Mesendoderm (in vitro differentiated cells): Measurements from ENCODE around the gene BRD9.
A peak's percentile ranks its signal among the peaks of the same experiment; 100 is the strongest.
"Not testable (repeated sequence)": the region's sequence is repeated elsewhere in the genome, so short reads cannot be mapped to it uniquely, and the experiment has no call there.

Source experiments
- DNase-seq: peaks from one replicate; pipeline ENCODE4 v3.0.0; 2013
- H2AK5ac ChIP-seq: 2 replicates; pipeline ENCODE4 v1.6.1; 2013; ENCODE audit warnings: low read length, inconsistent platforms
- H2BK120ac ChIP-seq: 2 replicates; pipeline ENCODE4 v1.6.1; 2013; ENCODE audit warnings: low read depth, mild to moderate bottlenecking, low read length, moderate library complexity, mixed read lengths
- H2BK15ac ChIP-seq: replicated peaks from 2 replicates; pipeline ENCODE4 v1.6.1; 2013; ENCODE audit warnings: low read depth, mild to moderate bottlenecking, moderate library complexity
- H2BK5ac ChIP-seq: 2 replicates; pipeline ENCODE4 v1.6.1; 2013; ENCODE audit warnings: low read length, inconsistent platforms
- H3K18ac ChIP-seq: 2 replicates; pipeline ENCODE4 v1.6.1; 2013; ENCODE audit warnings: mild to moderate bottlenecking, low read length, mixed read lengths
- H3K23ac ChIP-seq: one replicate; pipeline ENCODE4 v1.6.1; 2013; ENCODE audit warnings: low read length
- H3K27ac ChIP-seq: 2 replicates; pipeline ENCODE4 v1.5.1; 2013; ENCODE audit warnings: low read depth, mild to moderate bottlenecking, inconsistent platforms, low read length, moderate library complexity
- H3K27me3 ChIP-seq: 2 replicates; pipeline ENCODE4 v1.6.1; 2013; ENCODE audit warnings: low read length, control low read depth, mild to moderate bottlenecking, inconsistent platforms; ENCODE audit not compliant: insufficient read depth, poor library complexity
- H3K36me3 ChIP-seq: 2 replicates; pipeline ENCODE4 v1.6.1; 2013; ENCODE audit warnings: low read length, inconsistent platforms; ENCODE audit not compliant: control insufficient read depth, insufficient read depth
- H3K4ac ChIP-seq: one replicate; pipeline ENCODE4 v1.6.1; 2013; ENCODE audit warnings: low read depth, mild to moderate bottlenecking, low read length, moderate library complexity
- H3K4me1 ChIP-seq: 2 replicates; pipeline ENCODE4 v1.6.1; 2013; ENCODE audit warnings: low read depth, low read length, inconsistent platforms; ENCODE audit not compliant: control insufficient read depth
- H3K4me2 ChIP-seq: 2 replicates; pipeline ENCODE4 v1.6.1; 2013; ENCODE audit warnings: low read length
- H3K4me3 ChIP-seq: 2 replicates; pipeline ENCODE4 v1.5.1; 2013; ENCODE audit warnings: mild to moderate bottlenecking, low read length
- H3K56ac ChIP-seq: one replicate; pipeline ENCODE4 v1.6.1; 2013; ENCODE audit warnings: low read length
- H3K79me1 ChIP-seq: 2 replicates; pipeline ENCODE4 v1.6.1; 2013; ENCODE audit warnings: low read length, inconsistent platforms
- H3K79me2 ChIP-seq: 2 replicates; pipeline ENCODE4 v1.6.1; 2013; ENCODE audit warnings: mild to moderate bottlenecking, low read length; ENCODE audit not compliant: control insufficient read depth, insufficient read depth
- H3K9ac ChIP-seq: 2 replicates; pipeline ENCODE4 v1.6.1; 2013; ENCODE audit warnings: low read length, inconsistent platforms
- H4K5ac ChIP-seq: one replicate; pipeline ENCODE4 v1.6.1; 2013; ENCODE audit warnings: low read length
- H4K8ac ChIP-seq: one replicate; pipeline ENCODE4 v1.6.1; 2013; ENCODE audit warnings: low read depth, mild to moderate bottlenecking, control low read depth, low read length, moderate library complexity
- WGBS: extraction: QIAGEN DNeasy Blood & Tissue Kit; methylation state at CpG from one replicate; pipeline ENCODE4 v1.1.7; 2013; ENCODE audit warnings: low lambda C conversion rate, missing lambda C conversion rate; ENCODE audit not compliant: insufficient coverage; ENCODE audit errors: extremely low coverage; 5-methylcytosine and 5-hydroxymethylcytosine counted together

Gene BRD9

DNA sequence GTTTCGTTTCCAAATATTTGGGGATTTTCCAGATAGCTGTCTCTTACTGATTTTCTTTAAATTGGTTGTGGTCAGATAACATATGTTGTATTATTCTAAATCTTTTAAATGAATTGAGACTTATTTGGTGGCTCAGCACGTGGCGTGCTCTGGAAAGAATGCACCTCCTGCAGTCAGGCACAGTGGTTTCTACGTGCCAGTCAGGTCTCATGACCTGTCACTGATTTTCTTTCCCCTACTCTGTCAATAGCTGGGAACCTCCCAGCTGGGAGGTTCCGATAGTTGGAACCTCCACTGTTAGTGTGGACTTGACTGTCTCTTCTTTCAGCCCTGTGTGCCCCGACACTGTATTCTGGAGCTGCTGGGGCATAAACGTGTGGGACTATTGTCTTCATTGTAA, 27.7 kb upstream of the BRD9 start:
- Histone ChIP-seq H3K56ac (no peak overlapping the region), H3K9ac (no peak overlapping the region), H3K23ac (no peak overlapping the region), H3K27me3 (no peaks in the 10 kb centered on the region), H2AK5ac (no peak overlapping the region), H3K36me3 (no peaks in the 10 kb centered on the region), H4K5ac (no peak overlapping the region), H2BK5ac (no peak overlapping the region), H2BK120ac (no peak overlapping the region), H3K18ac (no peak overlapping the region), H3K4me2 (no peak overlapping the region), H4K8ac (no peak overlapping the region), H3K4me3 (no peak overlapping the region), H3K79me2 (no peaks in the 10 kb centered on the region), H2BK15ac (no peak overlapping the region), H3K4ac (no peak overlapping the region), H3K4me1 (peaks cover 6% of the 10 kb centered on the region), H3K79me1 (no peaks in the 10 kb centered on the region), H3K27ac (no peak overlapping the region)
- DNase-seq: peak; percentile 58
- no CpG with 5 or more reads among the region's 7 CpGs for WGBS

- no peaks in the 10 kb centered on the region for H3K79me2 ChIP-seq
- H3K27me3 ChIP-seq: no peaks in the 10 kb centered on the region
- H2AK5ac ChIP-seq: no peak overlapping the region
- H2BK5ac ChIP-seq: no peak overlapping the region
- H2BK15ac ChIP-seq: no peak overlapping the region
- DNase-seq: peak; percentile 99
- WGBS: no CpG with 5 or more reads among the region's 9 CpGs
- no peak overlapping the region for H3K27ac ChIP-seq
- H2BK120ac ChIP-seq: no peak overlapping the region
- no peak overlapping the region for H3K23ac ChIP-seq
- H3K4me3 ChIP-seq: no peak overlapping the region
- no peak overlapping the region for H3K9ac ChIP-seq
- H3K36me3 ChIP-seq: peaks cover 3% of the 10 kb centered on the region
- no peak overlapping the region for H4K8ac ChIP-seq
- H3K4me1 ChIP-seq: peaks cover 6% of the 10 kb centered on the region
- H3K4me2 ChIP-seq: no peak overlapping the region
- no peak overlapping the region for H3K56ac ChIP-seq
- no peak overlapping the region for H4K5ac ChIP-seq
- H3K4ac ChIP-seq: no peak overlapping the region
- no peak overlapping the region for H3K18ac ChIP-seq
- H3K79me1 ChIP-seq: no peaks in the 10 kb centered on the region
Observed at GRCh38 chr5:919356-920000, 26.9 kb upstream of the BRD9 start.

DNA sequence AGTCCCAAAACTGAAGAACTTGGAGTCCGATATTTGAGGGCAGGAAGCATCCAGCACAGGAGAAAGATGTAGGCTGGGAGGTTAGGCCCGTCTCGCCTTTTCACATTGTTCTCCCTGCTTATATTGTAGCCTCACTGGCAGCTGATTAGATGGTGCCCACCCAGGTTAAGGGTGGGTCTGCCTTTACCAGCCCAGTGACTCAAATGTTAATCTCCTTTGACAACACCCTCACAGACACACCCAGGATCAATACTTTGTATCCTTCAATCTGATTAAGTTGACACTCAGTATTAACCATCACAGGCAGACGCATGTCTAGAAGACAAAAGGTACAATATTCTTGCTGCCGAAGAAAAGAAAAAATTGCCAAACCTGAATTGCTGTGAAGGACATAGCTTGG, 26.1 kb upstream of the BRD9 start:
- not testable (repeated sequence) for H3K4me2 ChIP-seq, H2BK120ac ChIP-seq, H4K5ac ChIP-seq, H3K4ac ChIP-seq, H4K8ac ChIP-seq, H2BK5ac ChIP-seq, H3K27me3 ChIP-seq, H2AK5ac ChIP-seq, H3K56ac ChIP-seq, H3K36me3 ChIP-seq, H3K79me2 ChIP-seq, H3K4me3 ChIP-seq, H2BK15ac ChIP-seq, H3K18ac ChIP-seq, H3K23ac ChIP-seq, H3K4me1 ChIP-seq, H3K9ac ChIP-seq, H3K79me1 ChIP-seq, H3K27ac ChIP-seq, DNase-seq
- no CpG with 5 or more reads among the region's 5 CpGs for WGBS

DNA sequence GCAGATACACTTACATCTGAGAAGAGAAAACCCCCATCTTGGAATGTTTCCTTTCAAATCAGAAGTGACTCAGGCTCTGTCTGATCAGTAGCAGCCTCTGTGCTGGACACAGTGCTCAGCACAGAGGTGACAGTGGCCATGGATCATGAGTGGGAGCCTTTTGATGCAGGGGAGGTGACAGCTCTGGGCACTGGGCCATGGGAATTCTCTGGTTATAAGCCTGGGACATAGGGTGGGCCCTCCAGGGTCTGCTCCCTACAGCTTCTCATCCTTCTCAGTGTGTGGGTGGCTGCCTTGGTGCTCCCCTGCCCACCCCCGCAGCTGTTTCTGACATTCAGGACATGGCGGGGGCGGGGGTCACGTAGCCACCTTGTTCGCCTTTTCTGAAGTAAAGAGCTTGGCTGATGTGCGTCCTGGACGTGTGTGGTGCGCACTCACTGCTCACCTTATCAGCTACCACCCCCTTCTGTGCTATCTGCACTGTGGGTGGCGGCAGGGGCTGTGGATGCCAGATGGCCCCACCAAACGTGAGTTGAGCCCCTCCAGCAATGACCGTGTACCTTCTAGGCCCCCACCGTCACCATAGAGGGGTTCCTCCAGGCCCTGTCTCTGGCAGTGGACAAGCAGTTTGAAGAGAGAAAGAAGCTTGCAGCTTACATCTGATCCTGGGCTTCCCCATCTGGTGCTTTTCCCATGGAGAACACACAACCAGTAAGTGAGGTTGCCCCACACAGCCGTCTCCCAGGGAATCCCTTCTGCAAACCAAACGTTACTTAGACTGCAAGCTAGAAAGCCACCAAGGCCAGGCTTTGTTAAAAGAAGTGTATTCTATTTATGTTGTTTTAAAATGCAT, 24.1 kb upstream of the BRD9 start:
- H3K27ac ChIP-seq: no peak overlapping the region
- no peaks in the 10 kb centered on the region for H3K79me2 ChIP-seq
- H2BK15ac ChIP-seq: no peak overlapping the region
- H3K4me2 ChIP-seq: no peak overlapping the region
- WGBS: no CpG with 5 or more reads among the region's 14 CpGs
- H2BK120ac ChIP-seq: no peak overlapping the region
- H4K8ac ChIP-seq: no peak overlapping the region
- H2AK5ac ChIP-seq: no peak overlapping the region
- peaks cover 17% of the 10 kb centered on the region for H3K36me3 ChIP-seq
- no peak overlapping the region for H3K9ac ChIP-seq
- no peaks in the 10 kb centered on the region for H3K27me3 ChIP-seq
- H3K79me1 ChIP-seq: peaks cover 5% of the 10 kb centered on the region
- H3K56ac ChIP-seq: no peak overlapping the region
- H4K5ac ChIP-seq: no peak overlapping the region
- no peak overlapping the region for H3K4me3 ChIP-seq
- H3K18ac ChIP-seq: no peak overlapping the region
- peaks cover 6% of the 10 kb centered on the region for H3K4me1 ChIP-seq
- H3K4ac ChIP-seq: no peak overlapping the region
- no peak overlapping the region for H3K23ac ChIP-seq
- no peak for DNase-seq
- H2BK5ac ChIP-seq: no peak overlapping the region

- Histone ChIP-seq H3K79me2 (no peaks in the 10 kb centered on the region), H3K4me1 (peaks cover 6% of the 10 kb centered on the region), H2AK5ac (no peak overlapping the region), H2BK5ac (no peak overlapping the region), H4K8ac (no peak overlapping the region), H3K27ac (no peak overlapping the region), H3K56ac (no peak overlapping the region), H2BK15ac (no peak overlapping the region), H3K23ac (no peak overlapping the region), H3K4ac (no peak overlapping the region), H2BK120ac (no peak overlapping the region), H4K5ac (no peak overlapping the region), H3K18ac (no peak overlapping the region), H3K4me2 (no peak overlapping the region), H3K36me3 (peaks cover 18% of the 10 kb centered on the region), H3K79me1 (peaks cover 5% of the 10 kb centered on the region), H3K9ac (no peak overlapping the region), H3K27me3 (no peaks in the 10 kb centered on the region), H3K4me3 (no peak overlapping the region)
- WGBS: no CpG with 5 or more reads among the region's 12 CpGs
- no peak for DNase-seq
Observed at GRCh38 chr5:915946-916345, 23.3 kb upstream of the BRD9 start.
